Stimulated activated CD4-positive, alpha-beta T cell treated with anti-CD3 and anti-CD28 coated beads, Interleukin-1b, Interleukin-23, amount 100 ng/mL, for 1 hour (primary cell): Measurements from ENCODE around the gene AP5Z1.

Experiments
- DNase-seq, 2 donors: peaks; one replicate each; pipeline ENCODE4 v3.0.0-alpha.2; 2020; ENCODE audit warnings: low read depth in 2 of 2

The AP5Z1 gene

GRCh38 chr7:4745971-4746919 is 29.2 kb upstream of the AP5Z1 start:
- no peak for DNase-seq

- no peak for DNase-seq
Observed at GRCh38 chr7:4747013-4747412, 28.4 kb upstream of the AP5Z1 start.

- no peak for DNase-seq
Observed at GRCh38 chr7:4747746-4748145, 27.7 kb upstream of the AP5Z1 start.

- no peak for DNase-seq
Observed at GRCh38 chr7:4748231-4748681, 27.2 kb upstream of the AP5Z1 start.

DNA sequence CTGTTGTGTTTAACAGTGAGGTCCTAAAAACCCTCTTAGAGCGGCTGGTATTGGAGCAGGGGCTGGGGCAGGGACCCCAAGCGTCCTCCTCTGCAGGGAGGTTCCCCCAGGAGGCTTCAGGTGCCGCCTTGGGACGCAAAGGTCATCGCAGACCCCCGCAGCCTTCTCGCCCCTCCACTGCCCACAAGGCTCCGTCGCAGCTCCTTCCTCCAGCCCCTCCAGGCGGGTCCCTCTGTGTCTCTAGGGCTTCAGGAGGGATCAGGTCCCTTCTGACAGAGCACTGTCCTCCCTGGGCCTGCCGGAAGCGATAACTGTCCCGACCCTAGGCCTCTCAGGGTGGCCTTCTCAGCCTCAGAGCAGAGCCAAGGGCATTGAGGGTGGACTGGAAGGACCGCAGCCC is 26.1 kb upstream of the AP5Z1 start:
- no peak for DNase-seq

DNA sequence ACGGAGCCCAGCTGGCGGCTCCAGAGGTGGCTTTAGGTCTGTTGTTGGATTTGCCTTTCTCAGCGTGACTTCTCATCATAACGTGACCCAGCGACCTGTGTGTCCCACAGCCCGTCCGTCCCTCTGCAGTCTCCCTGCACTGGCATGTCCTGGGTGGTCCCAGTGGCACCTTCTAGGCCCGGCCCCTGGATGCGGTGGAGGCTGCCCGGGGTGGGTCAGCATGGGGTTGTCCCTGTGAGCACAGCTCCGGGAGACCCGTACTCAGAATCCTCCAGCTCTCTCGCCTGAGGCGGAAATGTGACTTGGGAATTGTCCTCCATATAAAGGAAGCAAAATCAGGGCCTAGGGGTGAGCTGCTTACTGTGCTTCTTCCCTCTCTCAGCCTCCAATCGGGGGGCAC is 25.6 kb upstream of the AP5Z1 start:
- no peak for DNase-seq

GRCh38 chr7:4751398-4751947 is 23.9 kb upstream of the AP5Z1 start:
- DNase-seq, result no peak

GRCh38 chr7:4753598-4754432 is 21.6 kb upstream of the AP5Z1 start:
- peak; percentile 67 to 77 for DNase-seq

DNA sequence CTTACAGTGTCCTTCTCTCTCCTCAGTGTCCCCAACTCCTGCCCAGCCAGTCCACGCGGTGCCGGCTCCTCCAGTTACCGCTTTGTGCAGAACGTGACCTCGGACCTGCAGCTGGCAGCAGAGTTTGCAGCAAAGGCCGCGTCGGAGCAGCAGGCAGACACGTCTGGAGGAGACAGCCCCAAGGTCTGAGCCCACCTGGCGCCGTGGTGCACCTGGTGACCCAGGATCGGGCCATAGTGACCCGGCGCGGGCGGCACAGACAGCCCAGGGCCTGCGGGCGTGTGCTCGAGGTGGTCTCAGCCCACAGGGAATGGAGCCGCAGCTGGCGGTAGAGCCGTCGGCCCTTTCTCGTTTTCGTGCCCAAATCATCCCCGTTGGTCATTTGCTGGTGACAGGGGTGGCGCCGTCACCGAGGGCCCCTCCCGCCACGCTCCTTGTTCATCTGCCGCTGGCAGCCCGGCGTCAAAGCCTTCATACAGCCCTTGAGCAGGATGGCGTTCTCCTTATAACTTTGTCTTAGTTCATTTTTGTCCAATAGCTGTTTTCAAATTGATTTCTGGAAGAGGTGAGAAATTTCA is 20.9 kb upstream of the AP5Z1 start:
- no peak for DNase-seq

- DNase-seq, result no peak
Observed at GRCh38 chr7:4755045-4755444, 20.4 kb upstream of the AP5Z1 start.

DNA sequence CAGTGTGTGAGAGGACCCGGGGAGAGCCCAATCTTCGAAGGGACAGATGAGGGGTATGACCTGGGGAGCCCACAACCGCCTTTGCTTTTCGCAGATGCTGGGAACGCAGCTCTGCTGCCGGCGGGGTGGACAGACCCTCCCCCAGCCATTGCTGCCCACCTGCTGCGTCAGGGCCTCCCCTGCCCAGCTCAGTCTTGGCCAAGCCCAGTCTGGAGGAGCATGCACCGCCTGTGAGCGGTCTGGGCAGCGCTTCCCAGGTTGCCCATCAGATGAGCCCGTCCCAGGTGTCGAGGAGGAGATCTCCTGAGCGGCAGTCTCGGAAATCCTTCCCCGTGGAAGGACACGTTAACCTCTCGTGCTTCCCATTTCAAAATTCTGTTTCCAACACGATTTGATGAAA is 17.3 kb upstream of the AP5Z1 start:
- DNase-seq, result no peak

GRCh38 chr7:4758791-4759190 is 16.6 kb upstream of the AP5Z1 start:
- DNase-seq, result no peak

GRCh38 chr7:4759211-4759610 is 16.2 kb upstream of the AP5Z1 start:
- no peak for DNase-seq

DNA sequence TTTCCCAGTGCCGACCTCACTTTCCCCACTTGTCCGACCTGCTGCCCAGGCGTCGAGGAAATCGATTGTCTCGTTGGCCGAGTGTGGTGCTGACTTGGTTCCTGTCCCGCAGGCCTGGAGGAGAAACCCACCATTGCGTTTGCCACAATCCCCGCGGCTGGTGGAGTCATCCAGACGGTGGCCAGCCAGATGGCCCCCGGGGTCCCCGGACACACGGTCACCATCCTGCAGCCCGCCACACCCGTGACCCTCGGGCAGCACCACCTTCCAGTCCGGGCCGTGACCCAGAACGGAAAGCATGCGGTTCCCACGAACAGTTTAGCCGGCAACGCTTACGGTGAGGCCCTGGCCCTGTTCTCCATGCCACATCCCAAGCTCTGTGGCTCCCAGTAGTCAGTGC is 14.5 kb upstream of the AP5Z1 start:
- no peak for DNase-seq

GRCh38 chr7:4762121-4763055 is 13.0 kb upstream of the AP5Z1 start:
- no peak for DNase-seq

DNA sequence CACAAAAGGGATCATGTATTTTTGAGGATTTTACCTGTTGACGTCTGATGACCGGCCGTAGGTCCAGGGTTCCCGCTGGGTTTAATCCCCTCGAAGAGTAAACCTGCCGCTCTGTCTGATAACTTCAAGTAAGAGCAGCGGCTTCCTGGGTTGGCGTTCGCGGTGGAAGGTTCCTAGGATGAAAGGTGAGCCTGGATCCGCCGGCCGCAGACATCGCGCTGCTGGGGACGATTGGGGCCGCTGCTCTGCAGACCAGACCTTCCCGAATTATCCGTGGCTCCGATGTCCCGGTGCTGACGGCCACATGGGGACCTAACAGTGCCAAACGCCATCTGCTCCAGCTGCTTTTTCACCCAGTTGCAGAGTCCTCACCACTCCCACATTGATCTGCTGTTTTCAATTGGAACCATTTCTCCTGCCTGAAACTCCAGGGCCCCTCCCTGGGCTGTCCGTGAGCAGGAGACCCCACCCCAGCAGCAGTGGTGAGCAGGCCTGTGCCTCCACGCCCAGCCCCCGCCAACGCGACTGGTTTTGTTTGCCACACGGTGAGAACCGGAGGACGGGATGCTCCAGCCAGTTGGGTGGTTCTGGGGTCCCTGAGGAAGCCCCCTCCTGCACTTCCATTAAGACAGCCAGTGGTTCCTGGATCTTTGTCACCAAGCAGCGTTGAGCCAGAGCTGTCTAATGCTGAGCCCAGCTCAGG is 12.2 kb upstream of the AP5Z1 start:
- DNase-seq, result no peak

DNA sequence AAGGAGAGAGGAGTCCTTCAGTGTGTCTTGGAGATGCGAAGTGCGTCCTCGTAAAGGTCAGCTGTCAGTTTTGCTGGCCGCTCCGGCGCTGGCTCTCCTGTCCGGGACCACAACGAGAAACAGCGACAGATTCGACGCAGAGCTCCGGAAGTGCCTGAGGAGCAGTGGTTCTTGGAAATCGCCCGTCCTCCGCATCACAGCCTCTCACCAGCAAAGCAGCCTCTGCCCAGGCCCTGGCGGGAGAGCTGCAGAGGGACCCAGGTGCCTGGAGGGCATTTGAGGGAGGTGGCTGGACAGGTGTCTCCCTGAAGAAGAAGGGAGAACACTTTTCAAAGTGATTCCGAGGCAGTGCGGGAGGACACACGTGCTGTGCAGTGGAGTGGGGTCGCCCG is 11.6 kb upstream of the AP5Z1 start:
- no peak for DNase-seq

GRCh38 chr7:4764402-4765007 is 10.9 kb upstream of the AP5Z1 start:
- no peak for DNase-seq

DNA sequence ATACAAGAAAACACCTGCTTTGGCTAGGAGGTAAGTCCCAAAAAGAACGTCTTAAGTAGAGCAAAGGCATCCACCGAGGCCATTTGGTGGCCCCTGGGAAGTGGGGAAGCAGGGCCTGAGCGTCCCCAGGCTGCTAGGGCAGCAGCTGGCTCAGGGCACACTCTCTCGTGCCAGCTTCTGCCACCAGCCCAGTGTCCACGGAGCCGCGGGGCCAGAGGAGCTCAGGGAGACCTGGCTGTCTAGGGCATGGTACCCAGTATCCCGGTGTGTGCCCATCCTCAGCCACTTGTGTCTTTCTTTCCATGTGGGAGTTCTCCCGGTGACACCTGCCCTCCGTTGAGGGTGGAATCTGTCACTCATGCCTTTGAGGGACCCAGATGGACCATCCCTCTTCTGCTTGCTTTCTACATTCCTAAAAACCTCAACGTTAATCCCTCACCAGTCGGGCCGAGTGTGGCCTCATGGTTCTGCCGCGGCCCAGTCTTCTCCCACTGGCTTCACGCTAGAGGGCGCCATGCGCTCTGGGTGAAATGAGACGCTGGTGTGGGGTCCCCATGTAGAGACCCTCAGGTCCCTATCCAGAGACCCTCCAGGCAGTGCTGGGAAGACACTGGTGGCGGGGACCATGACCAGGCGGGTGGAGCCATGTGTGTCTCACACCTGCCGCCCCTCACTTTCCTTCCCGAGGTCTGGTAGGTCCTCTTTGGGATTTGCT is 9.5 kb upstream of the AP5Z1 start:
- no peak for DNase-seq
